Lower leg skin (tissue), 4 donors: ENCODE results near the gene RFPL3. TPM values are rescaled to one million over a fixed set of nuclear protein-coding genes. Genes with fewer than 3 reads are reported as not detected.

Experiments
- DNase-seq, 2 donors: peaks; one replicate each; pipeline ENCODE4 v3.0.0-alpha.2; 2019; ENCODE audit warnings: low spot score in 2 of 2
- H3K4me3 ChIP-seq: fragments of 200-600 bp; sonication (generic); 2 replicates; pipeline ENCODE4 v1.5.1; 2017; ENCODE audit warnings: mild to moderate bottlenecking, low read depth; ENCODE audit not compliant: poor library complexity, severe bottlenecking
- POLR2A ChIP-seq, 2 donors: fragments of 450-650 bp; IDR thresholded peaks; one replicate each; pipeline ENCODE4 v1.6.1; 2016 to 2017; ENCODE audit warnings: antibody characterized with exemption in 2 of 2, mild to moderate bottlenecking in 1 of 2, moderate library complexity in 1 of 2
- WGBS, 2 donors: methylation state at CpG; one replicate each; pipeline ENCODE4 v1.1.5; 2018; 5-methylcytosine and 5-hydroxymethylcytosine counted together
- intact Hi-C: fragments of 100-400 bp; cut with DNase I; formaldehyde crosslinking; loops from one replicate; pipeline ENCODE4 v1.15.0; 2023; ENCODE audit warnings: low total_unique reads
- total RNA-seq, 4 donors: library from RNA; depleted of rRNA; stranded (reverse); fragments of >200 nt; gene quantifications; one replicate each; pipeline ENCODE4 v1.1.0, GENCODE V29; 2016
- TF ChIP-seq, protein P1 (sequence below), 3 donors: fragments of 450-650 bp; IDR thresholded peaks; one replicate each; pipeline ENCODE4 v1.5.1; 2016; ENCODE audit warnings: antibody characterized with exemption in 3 of 3, mild to moderate bottlenecking in 3 of 3, moderate library complexity in 2 of 3

The RFPL3 gene
- total RNA-seq, 4 donors from 2014 or later, result not detected

DNA sequence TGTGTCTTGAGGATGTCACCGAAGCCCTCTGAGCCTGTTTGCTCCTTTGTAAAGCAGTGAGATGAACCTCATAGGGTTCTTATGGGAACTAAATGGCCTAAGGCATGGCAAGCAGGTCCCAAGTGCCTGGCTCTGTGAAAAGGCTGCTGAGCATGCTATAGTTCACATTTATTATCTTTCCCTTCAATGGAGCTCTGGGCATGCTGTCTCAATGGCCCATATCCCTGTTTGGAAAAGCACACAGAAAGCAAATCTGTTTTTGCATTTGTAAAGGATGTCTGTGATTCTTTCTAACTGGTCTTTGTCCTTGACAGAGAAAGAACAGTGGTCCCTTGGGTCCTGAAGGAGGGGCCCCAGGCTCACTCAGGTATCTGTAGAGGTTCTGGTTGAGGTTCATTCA, 28.0 kb downstream of the RFPL3 start:
- TF ChIP-seq, protein P1, sequence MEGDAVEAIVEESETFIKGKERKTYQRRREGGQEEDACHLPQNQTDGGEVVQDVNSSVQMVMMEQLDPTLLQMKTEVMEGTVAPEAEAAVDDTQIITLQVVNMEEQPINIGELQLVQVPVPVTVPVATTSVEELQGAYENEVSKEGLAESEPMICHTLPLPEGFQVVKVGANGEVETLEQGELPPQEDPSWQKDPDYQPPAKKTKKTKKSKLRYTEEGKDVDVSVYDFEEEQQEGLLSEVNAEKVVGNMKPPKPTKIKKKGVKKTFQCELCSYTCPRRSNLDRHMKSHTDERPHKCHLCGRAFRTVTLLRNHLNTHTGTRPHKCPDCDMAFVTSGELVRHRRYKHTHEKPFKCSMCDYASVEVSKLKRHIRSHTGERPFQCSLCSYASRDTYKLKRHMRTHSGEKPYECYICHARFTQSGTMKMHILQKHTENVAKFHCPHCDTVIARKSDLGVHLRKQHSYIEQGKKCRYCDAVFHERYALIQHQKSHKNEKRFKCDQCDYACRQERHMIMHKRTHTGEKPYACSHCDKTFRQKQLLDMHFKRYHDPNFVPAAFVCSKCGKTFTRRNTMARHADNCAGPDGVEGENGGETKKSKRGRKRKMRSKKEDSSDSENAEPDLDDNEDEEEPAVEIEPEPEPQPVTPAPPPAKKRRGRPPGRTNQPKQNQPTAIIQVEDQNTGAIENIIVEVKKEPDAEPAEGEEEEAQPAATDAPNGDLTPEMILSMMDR (IDR thresholded peaks at IDR 0.05), result no peak
- TF ChIP-seq POLR2A (IDR thresholded peaks at IDR 0.05), result no peak
- WGBS, 2 donors, result 91 to 100% methylated on average over 1 of the region's 1 CpG
- intact Hi-C loops, result no loop called here
- no peak for DNase-seq
- H3K4me3 ChIP-seq, result no peak overlapping the region

DNA sequence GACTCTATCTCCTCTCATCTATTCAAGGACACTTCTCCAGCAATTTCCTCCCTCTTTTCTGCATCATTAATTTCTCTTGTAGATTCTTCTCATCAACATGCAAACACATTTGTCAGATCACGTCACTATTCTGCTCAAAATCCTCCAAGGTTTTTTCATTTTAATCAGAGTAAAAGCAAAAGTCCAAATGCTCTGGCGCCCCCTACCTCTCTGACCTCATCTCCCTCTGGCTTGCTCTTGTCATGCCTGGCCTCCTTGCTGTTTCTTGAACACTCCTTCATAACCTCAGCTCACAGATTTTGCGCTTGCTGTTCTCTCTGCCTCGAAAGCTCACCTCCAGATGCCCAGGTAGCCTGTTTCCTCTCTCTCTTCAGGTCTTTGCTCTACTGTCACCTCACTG, 32.0 kb downstream of the RFPL3 start:
- no peak overlapping the region for H3K4me3 ChIP-seq
- TF ChIP-seq, protein P1 (IDR thresholded peaks at IDR 0.05), result no peak
- TF ChIP-seq POLR2A (IDR thresholded peaks at IDR 0.05), result no peak
- WGBS, 2 donors, result 76 to 83% methylated on average over 4 of the region's 4 CpGs
- DNase-seq, result no peak
- intact Hi-C loops, result no loop called here

DNA sequence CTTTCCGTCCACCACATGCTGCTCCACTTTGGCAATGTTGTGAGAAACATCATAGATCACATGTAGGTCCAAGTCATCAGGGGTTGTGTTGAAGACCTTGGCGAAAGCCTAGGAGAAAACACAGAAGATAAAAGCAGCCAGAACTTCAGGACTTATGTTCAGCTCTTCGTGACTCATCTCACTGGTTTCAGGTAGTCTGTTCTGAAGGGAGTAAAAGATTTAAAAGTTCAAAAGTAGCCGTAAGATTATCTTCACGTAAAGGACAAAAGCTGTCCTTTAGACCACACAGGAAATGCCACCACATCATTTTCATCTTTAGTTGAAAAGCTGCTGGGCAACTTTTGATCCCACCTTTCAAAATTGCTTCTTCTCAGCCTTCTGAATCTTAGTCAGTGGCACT, 37.4 kb downstream of the RFPL3 start:
- TF ChIP-seq POLR2A (IDR thresholded peaks at IDR 0.05), result no peak
- TF ChIP-seq, protein P1 (IDR thresholded peaks at IDR 0.05), result no peak
- intact Hi-C loops, result no loop called here
- no peak overlapping the region for H3K4me3 ChIP-seq
- 94 to 95% methylated on average over 5 of the region's 5 CpGs for WGBS, 2 donors
- no peak for DNase-seq

DNA sequence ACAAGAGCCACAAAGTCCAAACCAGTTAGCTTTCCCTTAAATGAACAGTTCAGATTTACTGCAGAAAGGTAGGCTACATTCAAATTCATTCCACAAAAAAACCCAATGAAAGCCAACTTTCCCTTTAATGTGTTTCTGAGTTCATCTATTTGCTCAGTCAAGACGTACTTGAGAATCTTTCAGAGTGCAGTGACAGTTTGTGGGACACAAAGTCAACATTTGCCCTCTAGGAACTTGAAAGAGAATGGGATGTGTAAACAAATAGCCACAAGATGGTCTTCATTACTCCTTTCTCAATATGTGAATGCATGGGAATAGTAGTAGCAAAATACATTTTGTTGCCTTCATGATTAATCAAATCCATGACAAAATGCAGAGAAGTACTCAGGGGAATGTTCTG, 38.6 kb downstream of the RFPL3 start:
- WGBS, 2 donors, result 89 to 91% methylated on average over 1 of the region's 1 CpG
- TF ChIP-seq, protein P1 (IDR thresholded peaks at IDR 0.05), result no peak
- no peak for TF ChIP-seq POLR2A (IDR thresholded peaks at IDR 0.05)
- no peak overlapping the region for H3K4me3 ChIP-seq
- DNase-seq, result no peak
- intact Hi-C loops, result no loop called here

DNA sequence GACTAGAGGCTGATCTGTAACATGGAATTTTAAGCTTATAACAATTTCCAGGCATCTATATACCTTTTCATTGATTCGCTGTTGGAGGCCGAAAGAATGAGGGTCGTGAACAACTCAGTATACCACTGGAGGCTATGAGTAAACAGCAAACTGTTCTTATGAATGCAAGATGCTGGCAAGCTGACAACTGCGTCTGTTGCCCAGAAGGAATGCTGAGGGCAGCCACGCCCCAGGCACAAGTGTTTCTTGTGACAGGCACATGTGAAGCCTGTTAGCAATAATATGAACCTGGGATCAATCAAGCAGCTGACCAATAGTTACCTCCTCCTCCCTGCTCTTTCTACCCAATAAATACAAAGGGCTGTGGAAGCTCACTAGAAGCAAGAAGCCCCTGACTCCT, 39.1 kb downstream of the RFPL3 start:
- WGBS, 2 donors, result 60 to 69% methylated on average over 5 of the region's 5 CpGs
- H3K4me3 ChIP-seq, result no peak overlapping the region
- intact Hi-C loops, result no loop called here
- TF ChIP-seq, protein P1 (IDR thresholded peaks at IDR 0.05), result no peak
- TF ChIP-seq POLR2A (IDR thresholded peaks at IDR 0.05), result no peak
- peak; percentile 49 to 84 for DNase-seq

DNA sequence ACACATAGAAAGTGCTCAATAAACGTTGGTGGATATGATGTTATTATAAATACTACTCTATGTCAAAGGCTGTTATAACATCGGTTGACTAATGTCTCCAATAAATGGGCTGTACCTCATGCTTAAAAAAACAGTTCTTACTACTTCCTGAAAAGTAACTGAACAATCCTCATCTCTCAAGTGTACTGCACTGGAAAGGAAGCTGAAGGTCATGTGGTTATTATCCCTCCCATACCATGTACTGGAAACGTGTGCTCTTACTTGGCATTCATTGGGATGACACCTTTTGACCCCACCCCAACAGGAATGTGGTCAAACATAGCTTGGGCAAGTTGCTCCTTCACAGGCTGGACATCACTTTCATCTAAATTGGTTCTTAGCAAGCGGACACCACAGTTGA, 43.8 kb downstream of the RFPL3 start:
- TF ChIP-seq POLR2A (IDR thresholded peaks at IDR 0.05), result no peak
- TF ChIP-seq, protein P1 (IDR thresholded peaks at IDR 0.05), result no peak
- no peak for DNase-seq
- H3K4me3 ChIP-seq, result no peak overlapping the region
- WGBS, 2 donors, result 66 to 77% methylated on average over 4 of the region's 4 CpGs
- intact Hi-C loops, result no loop called here
